Measurements from ENCODE around the gene CHST7. TPM values are rescaled to one million over a fixed set of nuclear protein-coding genes. Genes with fewer than 3 reads are reported as not detected.

The CHST7 gene
- total RNA-seq, 1 donor from 2014 or later = 6.6 TPM

- DNase-seq (ENCODE audit: low spot score) (no peak), ATAC-seq (no peak)
These were observed 27.7 kb downstream of the CHST7 start for GRCh38 chrX:46601283-46601682.

- DNase-seq (ENCODE audit: low spot score) (peak; percentile 51), ATAC-seq (peak; percentile 74)
These were observed 29.0 kb downstream of the CHST7 start for GRCh38 chrX:46602468-46603102.

GRCh38 chrX:46607916-46608315, 34.4 kb downstream of the CHST7 start:
- ATAC-seq (no peak), DNase-seq (ENCODE audit: low spot score) (no peak)

- DNase-seq (ENCODE audit: low spot score) = no peak
- no peak for ATAC-seq
These were observed 36.6 kb downstream of the CHST7 start for GRCh38 chrX:46610070-46610658.

- ATAC-seq (no peak), DNase-seq (ENCODE audit: low spot score) (no peak)
These were observed 38.2 kb downstream of the CHST7 start for GRCh38 chrX:46611658-46612362.

GRCh38 chrX:46617906-46618305, 44.3 kb downstream of the CHST7 start:
- ATAC-seq (no peak), DNase-seq (ENCODE audit: low spot score) (no peak)

- ATAC-seq (no peak), DNase-seq (ENCODE audit: low spot score) (no peak)
These were observed 45.4 kb downstream of the CHST7 start for GRCh38 chrX:46618947-46619346.

- DNase-seq (ENCODE audit: low spot score) = no peak
- no peak for ATAC-seq
These were observed 46.9 kb downstream of the CHST7 start for GRCh38 chrX:46620505-46620904.

GRCh38 chrX:46621572-46621971, 48.0 kb downstream of the CHST7 start:
- DNase-seq (ENCODE audit: low spot score) = no peak
- ATAC-seq = peak; percentile 67

- ATAC-seq = peak; percentile 63
- no peak for DNase-seq (ENCODE audit: low spot score)
These were observed 50.7 kb downstream of the CHST7 start for GRCh38 chrX:46624090-46624786.

- ATAC-seq (no peak), DNase-seq (ENCODE audit: low spot score) (no peak)
These were observed 53.0 kb downstream of the CHST7 start for GRCh38 chrX:46626566-46626965.

GRCh38 chrX:46627062-46627461, 53.5 kb downstream of the CHST7 start:
- ATAC-seq = peak; percentile 15
- DNase-seq (ENCODE audit: low spot score) = no peak

- peak; percentile 19 for ATAC-seq
- DNase-seq (ENCODE audit: low spot score) = no peak
These were observed 54.3 kb downstream of the CHST7 start for GRCh38 chrX:46627711-46628419.

GRCh38 chrX:46628460-46629371, 55.2 kb downstream of the CHST7 start:
- no peak for DNase-seq (ENCODE audit: low spot score)

GRCh38 chrX:46630141-46630540, 56.6 kb downstream of the CHST7 start:
- DNase-seq (ENCODE audit: low spot score) (no peak), ATAC-seq (no peak)

More at GRCh38 chrX:46628460-46629371, 55.2 kb downstream of the CHST7 start:
- peak; percentile 36 for ATAC-seq

- ATAC-seq (no peak), DNase-seq (ENCODE audit: low spot score) (no peak)
These were observed 61.0 kb downstream of the CHST7 start for GRCh38 chrX:46634577-46634976.

GRCh38 chrX:46635186-46635585, 61.6 kb downstream of the CHST7 start:
- ATAC-seq (no peak), DNase-seq (ENCODE audit: low spot score) (no peak)

- no peak for ATAC-seq
- no peak for DNase-seq (ENCODE audit: low spot score)
These were observed 62.7 kb downstream of the CHST7 start for GRCh38 chrX:46636223-46636622.

GRCh38 chrX:46637938-46638337, 64.4 kb downstream of the CHST7 start:
- ATAC-seq = no peak
- DNase-seq (ENCODE audit: low spot score) = no peak

- ATAC-seq (peak; percentile 94), DNase-seq (ENCODE audit: low spot score) (no peak)
These were observed 68.6 kb downstream of the CHST7 start for GRCh38 chrX:46642145-46642544.

Measured in left lobe of liver (tissue), 2 donors.